Posterior cingulate gyrus (tissue), 11 donors: Measurements from ENCODE around the gene AK1.
A peak's percentile ranks its signal among the peaks of the same experiment; 100 is the strongest.

ENCODE experiments used
- DNase-seq, 10 donors: peaks; one replicate each; pipeline versions ENCODE4 v3.0.0 to v3.0.0-alpha.2; 2020 to 2021; ENCODE audit warnings: mixed read lengths in 3 of 10
- intact Hi-C: fragments of 100-400 bp; cut with DNase I; formaldehyde crosslinking; loops from one replicate; pipeline ENCODE4 v1.15.1; 2023

The AK1 gene

DNA sequence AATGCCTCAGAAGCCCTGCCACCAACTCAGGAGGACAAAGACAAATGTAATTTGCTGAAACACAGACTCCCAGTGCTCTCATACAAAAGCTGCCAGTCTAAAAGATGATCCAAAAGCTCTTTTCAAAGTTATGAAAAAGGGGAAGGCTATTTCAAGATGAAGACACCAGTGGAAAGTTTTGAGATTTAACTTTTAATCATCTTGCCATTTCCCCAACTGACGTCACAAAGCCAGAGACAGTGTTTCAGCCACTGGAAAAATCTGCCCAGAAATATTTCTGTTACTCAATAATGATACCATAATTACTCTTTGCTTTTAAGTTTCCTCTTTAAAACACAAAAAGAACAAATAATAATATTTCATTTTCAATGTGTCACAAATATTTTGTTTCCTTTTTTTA lies 43.9 kb downstream of the AK1 start:
- intact Hi-C loops, result no loop called here

GRCh38 chr9:127832248-127832647 lies 45.2 kb downstream of the AK1 start:
- DNase-seq, result no peak
- intact Hi-C loops, result no loop called here

More for the DNA sequence above, 43.9 kb downstream of the AK1 start:
- DNase-seq, result no peak

GRCh38 chr9:127829205-127829906 lies 48.1 kb downstream of the AK1 start:
- intact Hi-C loops, result no loop called here
- no peak for DNase-seq

DNA sequence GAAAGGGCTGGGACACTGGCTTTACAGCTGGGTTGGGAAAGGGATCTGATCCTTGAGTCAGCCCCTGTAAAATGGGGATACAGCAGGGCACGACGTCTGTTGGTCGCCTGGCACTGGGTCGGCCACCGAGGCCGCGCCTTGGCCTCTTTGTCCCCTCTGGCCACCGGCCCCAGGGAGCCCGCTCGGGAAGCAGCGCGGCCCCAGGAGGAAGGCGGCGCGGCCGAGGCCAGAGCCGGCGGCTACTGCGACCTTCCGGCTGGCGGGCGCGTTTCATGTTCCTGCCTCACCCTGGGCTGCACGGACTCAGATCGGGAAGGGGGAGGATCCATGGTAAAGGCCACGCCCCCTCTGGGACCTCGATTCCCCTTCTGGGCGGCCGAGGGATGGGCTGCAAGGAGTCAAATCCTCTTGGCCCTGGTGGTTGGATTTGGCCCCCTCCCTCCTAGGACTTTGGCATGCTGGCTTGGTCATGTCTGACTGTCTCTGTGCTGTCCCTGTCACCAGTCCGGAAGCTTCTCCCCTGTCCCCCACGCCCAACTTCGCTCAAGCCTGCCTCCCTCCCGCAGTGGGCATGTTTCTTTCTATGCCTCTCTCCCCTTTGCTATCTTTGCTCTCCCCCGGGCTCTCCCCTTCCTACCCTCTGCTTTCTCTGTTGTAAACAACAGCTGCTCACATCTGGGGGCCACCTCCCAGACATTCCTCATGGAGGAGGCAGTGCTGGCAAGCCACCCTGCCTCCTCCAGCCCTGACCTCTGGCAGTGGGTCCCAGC lies 49.0 kb downstream of the AK1 start:
- peak in 5 of 10 donors; percentile 18 to 89 (median 32) for DNase-seq
- intact Hi-C loops, result no loop called here

- peak in 1 of 10 donors; percentile 62 for DNase-seq
- intact Hi-C loops, result no loop called here
These were observed 51.1 kb downstream of the AK1 start for GRCh38 chr9:127826253-127826913.

- DNase-seq, result peak in 3 of 10 donors; percentile 29 to 58 (median 38)
- intact Hi-C loops, result no loop called here
These were observed 52.0 kb downstream of the AK1 start for GRCh38 chr9:127825319-127826051.

DNA sequence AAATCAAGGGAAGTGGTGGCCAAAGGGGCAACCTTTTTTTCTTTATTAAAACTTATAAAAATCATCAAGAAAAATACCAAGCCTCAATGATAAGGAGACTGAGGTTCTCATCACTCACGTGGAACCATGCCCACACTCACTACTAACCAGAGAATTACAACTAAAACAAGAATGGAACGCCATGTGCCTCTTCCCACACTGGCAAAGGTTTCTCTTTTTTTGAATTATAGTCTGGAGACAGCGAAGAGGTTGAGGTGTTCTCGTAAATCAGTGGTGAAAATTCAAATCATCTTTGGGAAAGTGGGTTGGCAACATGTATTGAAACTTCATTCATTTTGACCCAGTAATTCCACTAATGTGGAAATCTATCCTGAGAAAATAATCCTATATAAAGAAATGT lies 55.4 kb downstream of the AK1 start:
- intact Hi-C loops, result no loop called here
- DNase-seq, result no peak

DNA sequence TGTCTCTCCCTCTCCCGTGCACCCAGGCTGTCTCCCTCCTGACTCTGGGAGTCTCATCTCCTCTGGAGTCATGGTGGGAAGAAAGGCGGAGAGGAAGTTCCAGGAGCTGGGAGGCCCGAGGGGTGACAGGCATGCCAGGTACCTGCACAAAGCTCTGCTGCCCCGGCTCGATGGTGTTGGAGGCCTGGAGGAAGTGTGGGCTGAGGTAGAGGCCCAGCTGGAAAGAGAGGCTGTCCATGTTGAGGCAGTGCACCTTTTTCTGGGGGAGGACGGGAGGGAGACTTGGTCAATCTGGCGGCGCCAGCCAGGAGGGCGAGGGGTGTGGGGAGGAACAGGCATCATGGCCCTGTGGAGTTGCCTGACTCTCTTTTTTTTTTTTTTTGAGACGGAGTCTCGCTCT lies 58.9 kb downstream of the AK1 start:
- intact Hi-C loops, result no loop called here
- no peak for DNase-seq

DNA sequence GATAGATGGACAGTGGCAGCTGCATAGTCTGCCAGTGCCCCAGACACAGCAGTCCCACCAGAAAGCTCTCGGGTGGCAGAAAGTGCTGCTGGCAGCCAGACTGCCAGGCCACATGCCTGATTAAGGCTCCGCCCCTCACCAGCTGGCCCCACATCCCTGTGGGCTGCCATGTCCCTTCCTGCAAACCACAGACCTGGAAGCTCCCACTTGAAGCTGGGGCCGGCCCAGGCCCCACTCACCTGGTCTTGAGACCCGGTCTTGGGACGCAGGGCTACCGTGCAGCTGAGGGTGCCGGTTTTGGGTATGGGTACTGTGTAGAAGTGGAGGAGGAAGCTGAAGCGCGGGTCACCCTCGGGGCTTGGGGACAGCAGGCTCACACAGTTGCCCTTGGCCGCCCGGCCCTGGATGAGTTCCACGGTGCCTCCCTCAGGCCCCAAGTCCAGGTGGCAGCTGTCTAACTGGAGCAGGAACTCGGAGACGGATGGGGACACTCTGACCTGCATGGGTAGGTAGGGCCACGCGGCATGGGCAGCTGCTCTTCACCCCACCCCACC lies 59.5 kb downstream of the AK1 start:
- DNase-seq, result no peak
- intact Hi-C loops, result no loop called here

- DNase-seq, result no peak
- intact Hi-C loops, result no loop called here
These were observed 60.7 kb downstream of the AK1 start for GRCh38 chr9:127816728-127817127.
